Activated CD4-positive, alpha-beta T cell treated with anti-CD3 and anti-CD28 coated beads for 36 hours (primary cell): ENCODE results near the gene RLN3. TPM values are rescaled to one million over a fixed set of nuclear protein-coding genes. Genes with fewer than 3 reads are reported as not detected.
"Not testable (repeated sequence)": the region's sequence is repeated elsewhere in the genome, so short reads cannot be mapped to it uniquely, and the experiment has no call there.

ENCODE experiments used
- ATAC-seq: fragments of 200-7000 bp; cut with Tn5 transposase; one replicate; pipeline ENCODE4 v1.10.0; 2021; ENCODE audit warnings: mild to moderate bottlenecking, moderate library complexity
- CTCF ChIA-PET: fragments of 350-600 bp; sonication (Branson Sonifier 250); formaldehyde crosslinking; loops from one replicate; lab custom pipeline; 2021; ENCODE audit warnings: antibody characterized with exemption; lab: Charles Lee
- POLR2A ChIA-PET: fragments of 350-600 bp; sonication (Branson Sonifier 250); formaldehyde crosslinking; loops from one replicate; lab custom pipeline; 2021; ENCODE audit warnings: antibody characterized with exemption, inconsistent platforms; lab: Charles Lee
- DNase-seq: peaks from one replicate; pipeline ENCODE4 v3.0.0-alpha.2; 2020
- H3K27ac Mint-ChIP-seq: one replicate; pipeline ENCODE4 v1.8.0; 2021; ENCODE audit warnings: mixed read lengths
- H3K27me3 Mint-ChIP-seq: one replicate; pipeline ENCODE4 v1.8.0; 2021; ENCODE audit warnings: mixed read lengths
- H3K36me3 Mint-ChIP-seq: one replicate; pipeline ENCODE4 v1.8.0; 2021; ENCODE audit warnings: low read depth, mixed read lengths
- H3K4me1 Mint-ChIP-seq: one replicate; pipeline ENCODE4 v1.8.0; 2021; ENCODE audit warnings: mixed read lengths
- H3K4me3 Mint-ChIP-seq: one replicate; pipeline ENCODE4 v1.8.0; 2021; ENCODE audit warnings: mild to moderate bottlenecking, moderate library complexity, mixed read lengths
- H3K9me3 Mint-ChIP-seq: one replicate; pipeline ENCODE4 v1.8.0; 2021; ENCODE audit warnings: low read depth, mixed read lengths
- intact Hi-C, 2 experiments: fragments of 100-400 bp; cut with DNase I in 1 of 2; cut with micrococcal nuclease in 1 of 2; formaldehyde crosslinking; loops; one replicate each; pipeline versions ENCODE4 v1.14.2 to v1.15.1; 2022 to 2024; cut with DNase I, micrococcal nuclease
- total RNA-seq, 2 experiments: library from RNA; stranded (reverse); gene quantifications; one replicate each; pipeline ENCODE4 v1.2.3, GENCODE V29; 2021

RLN3 gene
- total RNA-seq, 2 experiments from 2014 or later: not detected

GRCh38 chr19:14004619-14005348 lies 23.2 kb upstream of the RLN3 start:
- intact Hi-C loops: loop anchor here in 1 of 2 experiments (5.0 to 10.0 kb wide), 3 partner anchors 378 to 1123 kb away; partner anchors contain the start of genes ADGRE5, CALR and FARSA
- ATAC-seq: no peak
- ChIA-PET POLR2A (interaction anchor here (0.6 to 1.7 kb wide), 2 partner anchors 18 to 157 kb away, joined by 4 to 5 read pairs; no protein-coding TSS in a partner anchor), CTCF (interaction anchor here (0.7 to 0.9 kb wide), 2 partner anchors 19 to 102 kb away, joined by 3 to 4 read pairs; no protein-coding TSS in a partner anchor)
- H3K27me3 Mint-ChIP-seq: no peaks in the 10 kb centered on the region
- peaks cover 53% of the 10 kb centered on the region for H3K4me1 Mint-ChIP-seq
- peak overlapping the region; percentile 75 for H3K4me3 Mint-ChIP-seq
- H3K27ac Mint-ChIP-seq: peak overlapping the region; percentile 87
- no peak for DNase-seq
- H3K9me3 Mint-ChIP-seq: no peaks in the 10 kb centered on the region
- peaks cover 12% of the 10 kb centered on the region for H3K36me3 Mint-ChIP-seq

GRCh38 chr19:14005349-14006084 lies 22.4 kb upstream of the RLN3 start:
- H3K4me1 Mint-ChIP-seq: peaks cover 47% of the 10 kb centered on the region
- POLR2A ChIA-PET: interaction anchor here (0.5 to 1.3 kb wide), 6 partner anchors 20 to 158 kb away, joined by 3 to 7 read pairs (median 4); partner anchors contain the start of genes DCAF15 and IL27RA
- ATAC-seq (peak; percentile 36), DNase-seq (peak; percentile 97)
- peak overlapping the region; percentile 87 for H3K27ac Mint-ChIP-seq
- no peaks in the 10 kb centered on the region for H3K27me3 Mint-ChIP-seq
- H3K4me3 Mint-ChIP-seq: peak overlapping the region; percentile 94
- CTCF ChIA-PET: interaction anchor here (1.0 to 1.1 kb wide), 2 partner anchors 16 to 37 kb away, joined by 3 read pairs; no protein-coding TSS in a partner anchor
- peaks cover 4% of the 10 kb centered on the region for H3K36me3 Mint-ChIP-seq
- intact Hi-C loops: loop anchor here (1.0 to 10.0 kb wide), 24 partner anchors 19 to 1215 kb away; partner anchors contain the start of genes DCAF15 (in 2 of the 2), ADGRE5 (in 1 of the 2), ASF1B (in 1 of the 2) and BRME1 (in 1 of the 2)
- H3K9me3 Mint-ChIP-seq: no peaks in the 10 kb centered on the region

GRCh38 chr19:14006085-14006765 lies 21.7 kb upstream of the RLN3 start, which contains the start of gene RFX1:
RFX1 (minus strand) TSS chr19:14006320; CDS start chr19:13993843, 12,477 bp downstream.
- peak within 1 kb of the TSS; percentile 94 for H3K4me3 Mint-ChIP-seq
- ChIA-PET POLR2A (interaction anchor here (0.5 to 1.3 kb wide), 7 partner anchors 17 to 1067 kb away, joined by 3 to 8 read pairs (median 5); partner anchors contain the start of genes DCAF15 and IL27RA), CTCF (interaction anchor here (0.9 to 1.1 kb wide), 3 partner anchors 16 to 126 kb away, joined by 3 to 4 read pairs (median 3); no protein-coding TSS in a partner anchor)
- peak; percentile 100 for DNase-seq
- H3K27ac Mint-ChIP-seq: peak within 1 kb of the TSS; percentile 98
- no peaks in the 10 kb centered on the region for H3K36me3 Mint-ChIP-seq
- peaks cover 40% of the 10 kb centered on the region for H3K4me1 Mint-ChIP-seq
- H3K27me3 Mint-ChIP-seq: no peaks in the 10 kb centered on the region
- ATAC-seq: peak; percentile 84
- no peaks in the 10 kb centered on the region for H3K9me3 Mint-ChIP-seq
- intact Hi-C loops: loop anchor here (1.0 to 10.0 kb wide), 24 partner anchors 20 to 1215 kb away; partner anchors contain the start of genes DCAF15 (in 2 of the 2), ADGRE5 (in 1 of the 2), ASF1B (in 1 of the 2) and BRME1 (in 1 of the 2)

- ChIA-PET POLR2A (interaction anchor here (0.6 to 1.3 kb wide), 5 partner anchors 18 to 1068 kb away, joined by 3 to 8 read pairs (median 5); partner anchors contain the start of genes DCAF15 and IL27RA), CTCF (interaction anchor here (0.9 to 1.5 kb wide), 4 partner anchors 15 to 127 kb away, joined by 3 to 4 read pairs (median 3); partner anchors contain the start of gene IL27RA)
- DNase-seq (no peak), ATAC-seq (peak; percentile 13)
- no peaks in the 10 kb centered on the region for H3K27me3 Mint-ChIP-seq
- no peaks in the 10 kb centered on the region for H3K9me3 Mint-ChIP-seq
- no peaks in the 10 kb centered on the region for H3K36me3 Mint-ChIP-seq
- peak overlapping the region; percentile 94 for H3K4me3 Mint-ChIP-seq
- intact Hi-C loops: loop anchor here (1.0 to 10.0 kb wide), 24 partner anchors 21 to 1216 kb away; partner anchors contain the start of genes DCAF15 (in 2 of the 2), ADGRE5 (in 1 of the 2), ASF1B (in 1 of the 2) and BRME1 (in 1 of the 2)
- H3K27ac Mint-ChIP-seq: peak overlapping the region; percentile 98
- peaks cover 34% of the 10 kb centered on the region for H3K4me1 Mint-ChIP-seq
These were observed 21.0 kb upstream of the RLN3 start for GRCh38 chr19:14006766-14007562.

GRCh38 chr19:14012378-14012915 lies 15.5 kb upstream of the RLN3 start:
- H3K9me3 Mint-ChIP-seq: no peaks in the 10 kb centered on the region
- intact Hi-C loops: no loop called here
- peaks cover 3% of the 10 kb centered on the region for H3K4me1 Mint-ChIP-seq
- no peaks in the 10 kb centered on the region for H3K27me3 Mint-ChIP-seq
- POLR2A ChIA-PET: interaction anchor here (0.6 kb wide), 1 partner anchor 70 kb away, joined by 5 read pairs; no protein-coding TSS in a partner anchor
- ATAC-seq: no peak
- no peak for DNase-seq
- H3K27ac Mint-ChIP-seq: no peak overlapping the region
- CTCF ChIA-PET: no interaction called here
- H3K36me3 Mint-ChIP-seq: no peaks in the 10 kb centered on the region
- no peak overlapping the region for H3K4me3 Mint-ChIP-seq

GRCh38 chr19:14015524-14016035 lies 12.4 kb upstream of the RLN3 start:
- Mint-ChIP-seq H3K4me3 (no peak overlapping the region), H3K36me3 (no peaks in the 10 kb centered on the region), H3K9me3 (no peaks in the 10 kb centered on the region), H3K27ac (no peak overlapping the region), H3K4me1 (peaks cover 3% of the 10 kb centered on the region), H3K27me3 (no peaks in the 10 kb centered on the region)
- ATAC-seq: no peak
- intact Hi-C loops: no loop called here
- POLR2A ChIA-PET: no interaction called here
- CTCF ChIA-PET: interaction anchor here (0.6 to 0.8 kb wide), 3 partner anchors 16 to 118 kb away, joined by 3 to 4 read pairs (median 4); partner anchors contain the start of gene IL27RA
- no peak for DNase-seq

- Mint-ChIP-seq H3K9me3 (no peaks in the 10 kb centered on the region), H3K27ac (no peak overlapping the region), H3K27me3 (no peaks in the 10 kb centered on the region), H3K4me3 (no peak overlapping the region), H3K4me1 (peaks cover 11% of the 10 kb centered on the region), H3K36me3 (no peaks in the 10 kb centered on the region)
- POLR2A ChIA-PET: no interaction called here
- ATAC-seq (no peak), DNase-seq (no peak)
- intact Hi-C loops: no loop called here
- CTCF ChIA-PET: interaction anchor here (0.6 to 1.6 kb wide), 3 partner anchors 10 to 378 kb away, joined by 3 to 5 read pairs (median 3); partner anchors contain the start of gene IL27RA
These were observed 8.8 kb upstream of the RLN3 start for GRCh38 chr19:14019100-14019499.

GRCh38 chr19:14019739-14020138 lies 8.2 kb upstream of the RLN3 start:
- H3K4me3 Mint-ChIP-seq, H3K9me3 Mint-ChIP-seq, intact Hi-C loops, H3K27me3 Mint-ChIP-seq, ATAC-seq, DNase-seq, H3K27ac Mint-ChIP-seq, H3K36me3 Mint-ChIP-seq, POLR2A ChIA-PET: not testable (repeated sequence)
- CTCF ChIA-PET: interaction anchor here (0.7 to 1.6 kb wide), 2 partner anchors 10 to 12 kb away, joined by 3 to 5 read pairs; partner anchors contain the start of gene IL27RA
- peaks cover 11% of the 10 kb centered on the region for H3K4me1 Mint-ChIP-seq

- no peaks in the 10 kb centered on the region for H3K9me3 Mint-ChIP-seq
- no peaks in the 10 kb centered on the region for H3K36me3 Mint-ChIP-seq
- intact Hi-C loops: no loop called here
- H3K27me3 Mint-ChIP-seq: no peaks in the 10 kb centered on the region
- no peak overlapping the region for H3K27ac Mint-ChIP-seq
- H3K4me3 Mint-ChIP-seq: no peak overlapping the region
- peaks cover 10% of the 10 kb centered on the region for H3K4me1 Mint-ChIP-seq
- ATAC-seq (peak; percentile 66), DNase-seq (peak; percentile 34)
- CTCF ChIA-PET: interaction anchor here (0.6 to 2.1 kb wide), 6 partner anchors 9 to 197 kb away, joined by 3 to 7 read pairs (median 4); partner anchors contain the start of genes IL27RA and RFX1
- POLR2A ChIA-PET: no interaction called here
These were observed 6.5 kb upstream of the RLN3 start for GRCh38 chr19:14021474-14021873.
